ENCODE results near the gene PXYLP1. TPM values are rescaled to one million over a fixed set of nuclear protein-coding genes. Genes with fewer than 3 reads are reported as not detected.

The PXYLP1 gene
- total RNA-seq, 2 experiments from 2014 or later = 21.2 to 22.6 TPM

DNA sequence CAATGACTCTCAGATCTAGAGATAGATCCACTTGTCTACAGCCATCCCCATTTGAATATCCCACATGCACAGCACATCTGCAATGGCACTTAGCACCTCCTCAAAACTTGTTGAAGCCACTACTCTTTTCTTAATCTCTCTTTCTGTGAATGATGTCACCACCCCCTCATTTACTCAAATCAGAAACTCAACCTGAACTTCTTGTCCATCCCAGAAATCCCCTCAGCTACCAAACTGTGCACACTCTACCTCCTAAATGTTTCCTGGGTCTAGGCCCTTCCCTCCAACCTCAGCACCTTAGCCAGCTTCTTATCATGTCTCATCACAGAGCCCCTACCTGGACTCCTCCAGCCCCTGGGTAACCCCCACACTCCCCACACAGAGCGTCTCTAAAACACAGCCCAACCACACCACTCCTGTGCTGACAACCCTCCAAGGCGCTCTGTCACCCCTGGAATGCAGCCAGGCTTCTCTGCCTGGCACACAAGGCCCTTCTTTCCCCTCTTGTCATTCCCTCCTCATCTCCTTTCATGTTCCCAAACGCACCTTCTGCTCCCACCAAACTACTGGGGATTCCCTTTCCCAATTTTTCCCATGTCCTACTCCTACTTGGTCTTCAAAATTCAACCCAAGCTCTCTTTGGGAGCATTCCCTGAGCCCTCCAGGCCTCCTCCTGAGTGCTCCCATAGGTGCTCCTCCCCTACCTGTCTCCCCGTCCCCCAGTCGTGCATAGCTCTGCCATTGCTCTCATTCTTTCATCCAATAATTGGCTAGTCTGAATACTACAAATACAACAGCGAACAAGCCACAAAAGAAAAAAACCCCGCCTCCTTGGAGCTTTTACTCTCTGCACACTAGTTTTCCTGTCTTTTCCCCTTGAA, 96.9 kb downstream of the PXYLP1 start:
- DNase-seq (no peak), ATAC-seq (ENCODE audit: poor library complexity) (no peak)
- TF ChIP-seq, protein P1, sequence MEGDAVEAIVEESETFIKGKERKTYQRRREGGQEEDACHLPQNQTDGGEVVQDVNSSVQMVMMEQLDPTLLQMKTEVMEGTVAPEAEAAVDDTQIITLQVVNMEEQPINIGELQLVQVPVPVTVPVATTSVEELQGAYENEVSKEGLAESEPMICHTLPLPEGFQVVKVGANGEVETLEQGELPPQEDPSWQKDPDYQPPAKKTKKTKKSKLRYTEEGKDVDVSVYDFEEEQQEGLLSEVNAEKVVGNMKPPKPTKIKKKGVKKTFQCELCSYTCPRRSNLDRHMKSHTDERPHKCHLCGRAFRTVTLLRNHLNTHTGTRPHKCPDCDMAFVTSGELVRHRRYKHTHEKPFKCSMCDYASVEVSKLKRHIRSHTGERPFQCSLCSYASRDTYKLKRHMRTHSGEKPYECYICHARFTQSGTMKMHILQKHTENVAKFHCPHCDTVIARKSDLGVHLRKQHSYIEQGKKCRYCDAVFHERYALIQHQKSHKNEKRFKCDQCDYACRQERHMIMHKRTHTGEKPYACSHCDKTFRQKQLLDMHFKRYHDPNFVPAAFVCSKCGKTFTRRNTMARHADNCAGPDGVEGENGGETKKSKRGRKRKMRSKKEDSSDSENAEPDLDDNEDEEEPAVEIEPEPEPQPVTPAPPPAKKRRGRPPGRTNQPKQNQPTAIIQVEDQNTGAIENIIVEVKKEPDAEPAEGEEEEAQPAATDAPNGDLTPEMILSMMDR (IDR thresholded peaks at IDR 0.05) = no peak
- ChIA-PET POLR2A (no interaction called here), CTCF (no interaction called here)
- Histone ChIP-seq H3K27me3 (ENCODE audit: control insufficient read depth in 1 of 2, insufficient read depth in 2 of 2, low read length in 2 of 2) (no peaks in the 10 kb centered on the region), H3K9me3 (ENCODE audit: control insufficient read depth in 1 of 2, insufficient read depth in 1 of 2, low read length in 2 of 2) (no peaks in the 10 kb centered on the region), H3K36me3 (ENCODE audit: insufficient read depth, low read length) (no peaks in the 10 kb centered on the region), H3K27ac (ENCODE audit: low read depth in 1 of 2, low read length in 2 of 2) (no peak overlapping the region), H3K4me3 (ENCODE audit: low read length) (no peak overlapping the region), H3K4me1 (ENCODE audit: insufficient read depth, low read length) (no peaks in the 10 kb centered on the region)
- H3K4me3 Mint-ChIP-seq = no peak overlapping the region
- H3K4me1 Mint-ChIP-seq (ENCODE audit: low read depth) = peaks cover 7% of the 10 kb centered on the region
- peaks cover 4% of the 10 kb centered on the region for H3K36me3 Mint-ChIP-seq (ENCODE audit: low read depth)
- no peaks in the 10 kb centered on the region for H3K27me3 Mint-ChIP-seq
- H3K9me3 Mint-ChIP-seq = no peaks in the 10 kb centered on the region
- H3K27ac Mint-ChIP-seq = no peak overlapping the region
- intact Hi-C loops (cut with DNase I, micrococcal nuclease) = no loop called here

DNA sequence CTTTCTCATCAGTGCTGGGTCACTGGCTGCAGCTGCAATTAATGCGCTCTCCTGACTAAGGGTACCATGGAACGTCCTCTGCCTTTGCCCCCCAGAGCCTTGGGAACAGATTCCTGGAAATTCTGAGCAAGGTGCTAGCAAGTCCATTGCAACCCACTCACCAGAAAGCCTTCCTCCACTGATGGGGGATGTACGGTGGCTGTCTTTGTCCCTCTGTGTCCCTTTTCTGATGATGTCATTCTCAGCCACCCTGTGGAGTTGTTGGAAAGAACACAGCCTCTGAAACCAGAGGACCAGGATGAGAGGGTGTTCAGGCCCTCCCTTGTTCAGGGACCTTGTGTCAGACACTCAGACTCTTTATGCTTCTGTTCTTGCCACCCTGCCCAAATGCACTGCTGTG, 98.6 kb downstream of the PXYLP1 start:
- ChIA-PET POLR2A (no interaction called here), CTCF (no interaction called here)
- TF ChIP-seq, protein P1 (IDR thresholded peaks at IDR 0.05) = no peak
- H3K4me3 Mint-ChIP-seq = no peak overlapping the region
- peaks cover 7% of the 10 kb centered on the region for H3K4me1 Mint-ChIP-seq (ENCODE audit: low read depth)
- Histone ChIP-seq H3K27me3 (ENCODE audit: control insufficient read depth in 1 of 2, insufficient read depth in 2 of 2, low read length in 2 of 2) (no peaks in the 10 kb centered on the region), H3K36me3 (ENCODE audit: insufficient read depth, low read length) (no peaks in the 10 kb centered on the region), H3K4me3 (ENCODE audit: low read length) (no peak overlapping the region), H3K4me1 (ENCODE audit: insufficient read depth, low read length) (no peaks in the 10 kb centered on the region), H3K27ac (ENCODE audit: low read depth in 1 of 2, low read length in 2 of 2) (no peak overlapping the region), H3K9me3 (ENCODE audit: control insufficient read depth in 1 of 2, insufficient read depth in 1 of 2, low read length in 2 of 2) (no peaks in the 10 kb centered on the region)
- intact Hi-C loops (cut with DNase I, micrococcal nuclease) = no loop called here
- DNase-seq (no peak), ATAC-seq (ENCODE audit: poor library complexity) (no peak)
- H3K9me3 Mint-ChIP-seq = no peaks in the 10 kb centered on the region
- no peaks in the 10 kb centered on the region for H3K36me3 Mint-ChIP-seq (ENCODE audit: low read depth)
- H3K27ac Mint-ChIP-seq = no peak overlapping the region
- no peaks in the 10 kb centered on the region for H3K27me3 Mint-ChIP-seq

DNA sequence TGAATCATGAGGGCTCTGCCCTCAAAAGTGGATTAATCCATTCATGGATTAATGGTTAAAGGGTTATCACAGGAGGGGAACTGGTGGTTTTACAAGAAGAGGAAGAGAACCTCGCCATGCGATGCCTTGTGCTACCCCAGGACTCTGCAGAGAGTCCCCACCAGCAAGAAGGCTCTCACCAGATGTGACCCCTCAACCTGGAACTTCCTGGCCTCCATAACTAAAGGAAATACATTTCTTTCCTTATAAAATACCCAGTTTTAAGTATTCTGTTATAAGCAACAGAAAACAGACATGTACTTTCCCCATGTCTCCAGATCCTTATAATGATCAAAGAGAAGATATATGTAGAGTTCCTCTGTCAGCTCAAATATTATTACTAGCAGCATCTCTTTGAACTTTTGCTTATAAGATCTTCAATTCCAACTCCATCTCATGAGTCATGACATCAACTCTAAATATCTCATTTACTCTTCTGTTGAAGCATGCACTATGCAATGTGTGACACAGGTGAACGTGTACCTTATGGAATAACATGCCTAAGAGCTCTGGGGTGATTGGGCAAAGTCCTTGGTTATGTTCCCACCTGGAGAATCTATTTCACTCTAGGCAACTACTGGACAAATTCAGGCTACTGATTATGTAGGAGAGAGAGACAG, 99.2 kb downstream of the PXYLP1 start:
- intact Hi-C loops (cut with DNase I, micrococcal nuclease) = no loop called here
- Mint-ChIP-seq H3K4me3 (no peak overlapping the region), H3K36me3 (ENCODE audit: low read depth) (no peaks in the 10 kb centered on the region), H3K4me1 (ENCODE audit: low read depth) (peaks cover 7% of the 10 kb centered on the region), H3K27me3 (no peaks in the 10 kb centered on the region), H3K9me3 (no peaks in the 10 kb centered on the region), H3K27ac (no peak overlapping the region)
- POLR2A ChIA-PET = no interaction called here
- Histone ChIP-seq H3K4me3 (ENCODE audit: low read length) (no peak overlapping the region), H3K9me3 (ENCODE audit: control insufficient read depth in 1 of 2, insufficient read depth in 1 of 2, low read length in 2 of 2) (no peaks in the 10 kb centered on the region), H3K27ac (ENCODE audit: low read depth in 1 of 2, low read length in 2 of 2) (no peak overlapping the region), H3K36me3 (ENCODE audit: insufficient read depth, low read length) (no peaks in the 10 kb centered on the region), H3K4me1 (ENCODE audit: insufficient read depth, low read length) (no peaks in the 10 kb centered on the region), H3K27me3 (ENCODE audit: control insufficient read depth in 1 of 2, insufficient read depth in 2 of 2, low read length in 2 of 2) (no peaks in the 10 kb centered on the region)
- ATAC-seq (ENCODE audit: poor library complexity) (no peak), DNase-seq (no peak)
- TF ChIP-seq, protein P1 (IDR thresholded peaks at IDR 0.05) = no peak
- CTCF ChIA-PET = no interaction called here
